H1 (cell line): ENCODE results near the gene R3HCC1L. TPM values are rescaled to one million over a fixed set of nuclear protein-coding genes. Genes with fewer than 3 reads are reported as not detected.
A peak's percentile ranks its signal among the peaks of the same experiment; 100 is the strongest.

Experiments used
- CTCF ChIA-PET: fragments of 300-600 bp; sonication (Branson Sonifier 250); formaldehyde crosslinking; loops from one replicate; lab custom pipeline; 2021; ENCODE audit not compliant: partially characterized antibody; lab: Charles Lee
- POLR2A ChIA-PET: fragments of 300-600 bp; sonication (Branson Sonifier 250); formaldehyde crosslinking; loops from one replicate; lab custom pipeline; 2021; ENCODE audit warnings: inconsistent platforms; ENCODE audit not compliant: partially characterized antibody; lab: Charles Lee
- DNase-seq, 2 experiments: peaks; one replicate each; pipeline versions ENCODE4 v3.0.0 to v3.0.0-alpha.2; 2010 to 2022; ENCODE audit warnings: low spot score in 2 of 2, low read depth in 1 of 2, mixed read lengths in 1 of 2
- FAIRE-seq: peaks from 2 replicates; lab custom pipeline; 2011; peaks lifted over from hg19 to GRCh38; lab: Jason Lieb, UNC
- H2AFZ ChIP-seq: 2 replicates; pipeline ENCODE4 v1.8.1; 2012; ENCODE audit warnings: low read length, inconsistent platforms
- H2AK5ac ChIP-seq: 2 replicates; pipeline ENCODE4 v1.6.1; 2013; ENCODE audit warnings: low read depth, low read length
- H2BK120ac ChIP-seq: replicated peaks from 2 replicates; pipeline ENCODE3; 2013; ENCODE audit warnings: low read depth, low read length, inconsistent platforms
- H2BK12ac ChIP-seq: 2 replicates; pipeline ENCODE4 v1.6.1; 2013; ENCODE audit warnings: low read depth, low read length
- H2BK15ac ChIP-seq: 2 replicates; pipeline ENCODE4 v1.6.1; 2013; ENCODE audit warnings: low read length
- H2BK20ac ChIP-seq: 2 replicates; pipeline ENCODE4 v1.6.1; 2013; ENCODE audit warnings: low read length
- H2BK5ac ChIP-seq: 2 replicates; pipeline ENCODE4 v1.6.1; 2013; ENCODE audit warnings: low read depth, low read length
- H3K14ac ChIP-seq: 2 replicates; pipeline ENCODE4 v1.6.1; 2013; ENCODE audit warnings: inconsistent platforms; ENCODE audit not compliant: insufficient read length
- H3K18ac ChIP-seq: 2 replicates; pipeline ENCODE4 v1.6.1; 2013; ENCODE audit warnings: low read length; ENCODE audit errors: extremely low read depth
- H3K23ac ChIP-seq: 2 replicates; pipeline ENCODE4 v1.6.1; 2013; ENCODE audit warnings: inconsistent platforms; ENCODE audit not compliant: insufficient read length
- H3K23me2 ChIP-seq: 2 replicates; pipeline ENCODE4 v1.6.1; 2013; ENCODE audit warnings: low read depth, low read length
- H3K27ac ChIP-seq: 2 replicates; pipeline ENCODE4 v1.6.1; 2011; ENCODE audit warnings: low read depth, low read length, inconsistent platforms
- H3K27me3 ChIP-seq, 4 experiments: replicated peaks in 1 of 4; 1 replicate in 1 of 4; 2 replicates in 3 of 4; pipeline versions ENCODE4 v1.6.1 to v1.8.1; 2011 to 2013; ENCODE audit warnings: low read length in 3 of 4, mild to moderate bottlenecking in 3 of 4, inconsistent platforms in 2 of 4, mixed read lengths in 2 of 4, moderate library complexity in 1 of 4; ENCODE audit not compliant: control insufficient read depth in 3 of 4, insufficient read depth in 3 of 4; ENCODE audit errors: extremely low read depth in 1 of 4
- H3K36me3 ChIP-seq, 4 experiments: 2 replicates each; pipeline versions ENCODE4 v1.6.1 to v1.8.1; 2011 to 2013; ENCODE audit warnings: mild to moderate bottlenecking in 4 of 4, low read length in 3 of 4, moderate library complexity in 2 of 4, control low read depth in 1 of 4, inconsistent platforms in 1 of 4; ENCODE audit not compliant: insufficient read depth in 4 of 4, control insufficient read depth in 2 of 4
- H3K4ac ChIP-seq: replicated peaks from 2 replicates; pipeline ENCODE3; 2013; ENCODE audit warnings: low read length, low read depth, mixed read lengths, inconsistent platforms; ENCODE audit not compliant: insufficient read length
- H3K4me1 ChIP-seq, 4 experiments: replicated peaks in 1 of 4; 1 replicate in 1 of 4; 2 replicates in 3 of 4; pipeline versions ENCODE4 v1.6.1 to v1.8.1; 2011 to 2013; ENCODE audit warnings: low read length in 3 of 4, inconsistent platforms in 2 of 4, mixed read lengths in 1 of 4; ENCODE audit not compliant: insufficient read depth in 4 of 4, control insufficient read depth in 3 of 4
- H3K4me2 ChIP-seq, 2 experiments: 2 replicates each; pipeline versions ENCODE4 v1.6.1 to v1.8.1; 2011 to 2013; ENCODE audit warnings: low read depth in 2 of 2, low read length in 2 of 2, control low read depth in 1 of 2, inconsistent platforms in 1 of 2, mild to moderate bottlenecking in 1 of 2; ENCODE audit not compliant: insufficient read depth in 1 of 2
- H3K4me3 ChIP-seq, 4 experiments: fragments of 200-600, 300-600 bp in 1 of 4; sonication (generic), shearing (Covaris generic), sonication (Bioruptor Twin) in 1 of 4; 2 replicates each; pipeline versions ENCODE4 v1.5.1 to v1.8.1; 2011 to 2016; ENCODE audit warnings: low read length in 4 of 4, low read depth in 3 of 4, control low read depth in 2 of 4, inconsistent platforms in 2 of 4, mild to moderate bottlenecking in 2 of 4, mixed read lengths in 1 of 4, moderate library complexity in 1 of 4; ENCODE audit not compliant: insufficient read depth in 2 of 4; ENCODE audit errors: extremely low read depth in 1 of 4
- H3K56ac ChIP-seq: replicated peaks from 2 replicates; pipeline ENCODE3; 2013; ENCODE audit warnings: low read depth, mild to moderate bottlenecking, mixed read lengths, low read length, inconsistent platforms; ENCODE audit not compliant: insufficient read length
- H3K79me1 ChIP-seq: 2 replicates; pipeline ENCODE4 v1.6.1; 2013; ENCODE audit warnings: low read depth, low read length, control low read depth
- H3K79me2 ChIP-seq, 2 experiments: 2 replicates each; pipeline versions ENCODE4 v1.6.1 to v1.8.1; 2012 to 2013; ENCODE audit warnings: low read length in 2 of 2, mild to moderate bottlenecking in 2 of 2, inconsistent platforms in 1 of 2; ENCODE audit not compliant: insufficient read depth in 2 of 2, control insufficient read depth in 1 of 2
- H3K9ac ChIP-seq, 4 experiments: replicated peaks in 1 of 4; 1 replicate in 1 of 4; 2 replicates in 3 of 4; pipeline versions ENCODE4 v1.6.1 to v1.8.1; 2011 to 2013; ENCODE audit warnings: low read depth in 3 of 4, low read length in 3 of 4, control low read depth in 2 of 4, mild to moderate bottlenecking in 2 of 4, moderate library complexity in 2 of 4, inconsistent platforms in 1 of 4; ENCODE audit errors: extremely low read depth in 1 of 4
- H3K9me3 ChIP-seq, 2 experiments: 2 replicates each; pipeline versions ENCODE4 v1.6.1 to v1.8.1; 2012 to 2013; ENCODE audit warnings: mild to moderate bottlenecking in 2 of 2, moderate library complexity in 2 of 2, control low read depth in 1 of 2, inconsistent platforms in 1 of 2, low read depth in 1 of 2, low read length in 1 of 2, mixed read lengths in 1 of 2; ENCODE audit not compliant: insufficient read depth in 2 of 2
- H4K20me1 ChIP-seq, 2 experiments: replicated peaks in 1 of 2; 2 replicates each; pipeline versions ENCODE3 to v1.8.1; 2011 to 2013; ENCODE audit warnings: inconsistent platforms in 2 of 2, low read length in 2 of 2, mild to moderate bottlenecking in 1 of 2; ENCODE audit not compliant: insufficient read depth in 2 of 2, control insufficient read depth in 1 of 2
- H4K5ac ChIP-seq: 2 replicates; pipeline ENCODE4 v1.6.1; 2013; ENCODE audit warnings: low read length, low read depth, mixed read lengths, inconsistent platforms; ENCODE audit not compliant: insufficient read length
- H4K8ac ChIP-seq: 2 replicates; pipeline ENCODE4 v1.8.0; 2013; ENCODE audit warnings: mild to moderate bottlenecking, moderate library complexity, low read length, inconsistent platforms; ENCODE audit not compliant: insufficient read depth; ENCODE audit errors: extremely low read depth
- H4K91ac ChIP-seq: replicated peaks from 2 replicates; pipeline ENCODE3; 2013; ENCODE audit warnings: low read length, mixed read lengths, inconsistent platforms; ENCODE audit not compliant: insufficient read length
- ASH2L ChIP-seq: fragments of 200-600, 300-600 bp; sonication (generic); IDR thresholded peaks from one replicate; pipeline ENCODE4 v1.7.1; 2017; ENCODE audit warnings: low read length
- BCL11A ChIP-seq, 2 experiments: IDR thresholded peaks; one replicate each; pipeline ENCODE4 v1.6.1; 2011; ENCODE audit warnings: low read depth in 2 of 2, low read length in 2 of 2, mild to moderate bottlenecking in 2 of 2
- CHD2 ChIP-seq: IDR thresholded peaks from 2 replicates; pipeline ENCODE4 v1.6.1; 2012; ENCODE audit warnings: low read length, improper control_type of control experiment
- FOSL1 ChIP-seq: IDR thresholded peaks from 2 replicates; pipeline ENCODE4 v1.6.1; 2011; ENCODE audit warnings: mild to moderate bottlenecking, low read depth, low read length, moderate library complexity; ENCODE audit not compliant: insufficient read depth
- KDM1A ChIP-seq: fragments of 200-600, 300-600 bp; sonication (generic); IDR thresholded peaks from 2 replicates; pipeline ENCODE4 v1.7.1; 2016; ENCODE audit warnings: mild to moderate bottlenecking, low read length, borderline replicate concordance
- SP2 ChIP-seq: IDR thresholded peaks from 2 replicates; pipeline ENCODE4 v1.6.1; 2012; ENCODE audit warnings: mild to moderate bottlenecking, low read length, inconsistent platforms
- WGBS, 2 experiments: shearing (Covaris generic) in 1 of 2; methylation state at CpG; one replicate each; pipeline versions ENCODE4 v1.1.6 to v1.1.7; 2013 to 2015; ENCODE audit warnings: low lambda C conversion rate in 2 of 2, mixed read lengths in 2 of 2, inconsistent platforms in 1 of 2, low coverage in 1 of 2, missing lambda C conversion rate in 1 of 2; ENCODE audit not compliant: insufficient replicate concordance in 2 of 2, insufficient coverage in 1 of 2, insufficient read length in 1 of 2; ENCODE audit errors: extremely low coverage in 1 of 2, missing lambda C conversion rate in 1 of 2; 5-methylcytosine and 5-hydroxymethylcytosine counted together
- polyA plus RNA-seq, 7 experiments: library from polyadenylated mRNA; depleted of rRNA in 3 of 7; stranded (reverse) in 5 of 7; unstranded in 2 of 7; fragments of >200 nt in 5 of 7; fragments of 200-250 nt in 2 of 7; gene quantifications; 1 replicate in 5 of 7; 2 replicates in 1 of 7; 4 replicates in 1 of 7; pipeline versions ENCODE4 v1.2.1 to v1.2.3, GENCODE V29; 2011 to 2013; ENCODE audit warnings: missing spikeins in 2 of 7, mixed read lengths in 2 of 7
- total RNA-seq: library from RNA; stranded (reverse); fragmentation: NEBNext Ultra II Directional; extraction: Animal tissue kit (Norgen Biotek cat#: 25700); gene quantifications from 2 replicates; pipeline ENCODE4 v1.2.1, GENCODE V29; 2021

R3HCC1L gene
- total and polyA plus RNA-seq, 2 of the 8 experiments (the other 6 are each of a cell fraction or from before 2014, with no cell fraction given), result 6.9 to 13.9 TPM

DNA sequence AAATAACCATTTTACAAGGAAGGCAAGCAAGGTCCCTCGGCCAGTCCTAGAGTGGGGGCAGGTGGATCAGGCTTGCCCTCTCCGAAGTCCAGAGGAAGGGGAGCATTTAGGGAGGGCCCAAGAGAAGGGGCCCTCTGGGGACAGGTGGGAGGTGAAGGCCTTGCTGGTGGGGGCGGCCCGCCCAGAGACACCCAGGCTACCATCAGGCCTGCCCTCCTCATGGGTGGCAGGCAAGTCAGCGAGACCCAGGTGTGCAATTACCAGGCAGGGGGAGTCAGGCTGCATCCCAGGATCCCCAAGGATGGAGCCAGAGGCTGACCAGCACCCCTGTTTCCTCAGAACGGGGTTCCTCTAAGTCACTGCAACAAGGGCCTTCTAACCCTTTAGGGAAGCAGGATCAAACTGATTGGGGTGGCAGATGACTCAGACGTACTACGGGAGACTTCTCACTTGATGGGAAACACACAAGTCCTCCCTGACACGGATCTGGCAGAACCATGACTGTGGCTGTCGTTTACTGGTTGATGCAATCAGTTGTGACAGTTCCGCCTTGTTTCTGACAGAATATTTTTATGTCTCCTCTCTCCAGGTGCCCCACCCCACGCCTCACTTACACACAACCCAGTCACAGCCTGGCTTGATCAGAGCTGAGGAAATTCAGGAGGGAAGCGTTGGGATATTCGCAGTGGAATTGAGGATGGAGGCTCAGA, 125.3 kb downstream of the R3HCC1L start:
- Histone ChIP-seq H2BK5ac (no peak overlapping the region), H2BK12ac (0 out of 2 replicates have a peak overlapping the region, but pooled peaks have one; percentile 60), H3K4me1 (no peaks in the 10 kb centered on the region; a peak in 1 of 7 replicates), H3K79me2 (no peaks in the 10 kb centered on the region), H3K27me3 (no peaks in the 10 kb centered on the region), H3K9me3 (no peaks in the 10 kb centered on the region), H2BK15ac (no peak overlapping the region), H3K4ac (no peak overlapping the region), H3K36me3 (no peaks in the 10 kb centered on the region), H3K23me2 (no peaks in the 10 kb centered on the region), H4K5ac (no peak overlapping the region), H2AFZ (no peak overlapping the region), H4K91ac (no peak overlapping the region), H4K8ac (0 out of 2 replicates have a peak overlapping the region, but pooled peaks have one; percentile 12), H3K79me1 (no peaks in the 10 kb centered on the region), H4K20me1 (peaks cover 0 to 2% of the 10 kb centered on the region in 2 experiments), H3K56ac (no peak overlapping the region), H2BK20ac (no peak overlapping the region), H3K27ac (no peak overlapping the region; the same call in 1 of the 2 replicates), H3K4me3 (no peak overlapping the region), H3K18ac (no peak overlapping the region), H2BK120ac (no peak overlapping the region), H3K14ac (no peak overlapping the region), H3K23ac (no peak overlapping the region), H3K9ac (no peak overlapping the region), H3K4me2 (no peak overlapping the region), H2AK5ac (no peak overlapping the region)
- FAIRE-seq (no peak), DNase-seq (no peak)
- 87% methylated on average over 14 of the region's 14 CpGs; no CpG with 5 or more reads in 1 of the 2 experiments for WGBS, 2 experiments
- TF ChIP-seq SP2 (no peak), FOSL1 (no peak), CHD2 (no peak), KDM1A (no peak), BCL11A (IDR thresholded peaks at IDR 0.05; ENCODE audit: low read depth in 2 of 2, low read length in 2 of 2) (no peak), ASH2L (no peak)
- CTCF ChIA-PET, result interaction anchor here (0.5 to 8.3 kb wide), 6 partner anchors 9 to 72 kb away, joined by 3 to 117 read pairs (median 3); no protein-coding TSS in a partner anchor
- POLR2A ChIA-PET, result interaction anchor here (0.6 kb wide), 1 partner anchor 45 kb away, joined by 5 read pairs; no protein-coding TSS in a partner anchor
